HEK293T (cell line): Measurements from ENCODE around the gene TMCO4.

ENCODE experiments used
- ARNT ChIP-seq: fragments of 450-650 bp; IDR thresholded peaks from 2 replicates; pipeline ENCODE4 v1.6.1; 2017; ENCODE audit warnings: mild to moderate bottlenecking
- BHLHE40 ChIP-seq: fragments of 450-650 bp; IDR thresholded peaks from 2 replicates; pipeline ENCODE4 v1.6.1; 2016; ENCODE audit warnings: mild to moderate bottlenecking, moderate library complexity, borderline replicate concordance
- CTBP1 ChIP-seq: fragments of 450-650 bp; IDR thresholded peaks from 2 replicates; pipeline ENCODE4 v1.6.1; 2016; ENCODE audit warnings: borderline replicate concordance
- ELF4 ChIP-seq: fragments of 450-650 bp; IDR thresholded peaks from 2 replicates; pipeline ENCODE4 v1.6.1; 2017; ENCODE audit warnings: antibody characterized with exemption
- FOXA1 ChIP-seq: fragments of 450-650 bp; IDR thresholded peaks from 2 replicates; pipeline ENCODE4 v1.6.1; 2016; ENCODE audit warnings: mild to moderate bottlenecking
- FOXK2 ChIP-seq: fragments of 450-650 bp; IDR thresholded peaks from 2 replicates; pipeline ENCODE4 v1.6.1; 2016; ENCODE audit warnings: mild to moderate bottlenecking
- FOXM1 ChIP-seq: fragments of 450-650 bp; IDR thresholded peaks from 2 replicates; pipeline ENCODE4 v1.6.1; 2017; ENCODE audit warnings: mild to moderate bottlenecking, borderline replicate concordance
- HDGF ChIP-seq: fragments of 450-650 bp; IDR thresholded peaks from 2 replicates; pipeline ENCODE4 v1.6.1; 2017; ENCODE audit warnings: antibody characterized with exemption, borderline replicate concordance
- LEF1 ChIP-seq: fragments of 450-650 bp; IDR thresholded peaks from 2 replicates; pipeline ENCODE4 v1.6.1; 2017; ENCODE audit warnings: mild to moderate bottlenecking, borderline replicate concordance
- NFRKB ChIP-seq: fragments of 450-650 bp; IDR thresholded peaks from 2 replicates; pipeline ENCODE4 v1.6.1; 2016; ENCODE audit warnings: mild to moderate bottlenecking, moderate library complexity
- SP1 ChIP-seq: fragments of 450-650 bp; IDR thresholded peaks from 2 replicates; pipeline ENCODE4 v1.6.1; 2017
- SUZ12 ChIP-seq: fragments of 450-650 bp; IDR thresholded peaks from 2 replicates; pipeline ENCODE4 v1.6.1; 2016; ENCODE audit warnings: mild to moderate bottlenecking
- TARDBP ChIP-seq: fragments of 450-650 bp; IDR thresholded peaks from 2 replicates; pipeline ENCODE4 v1.6.1; 2016
- ZNF384 ChIP-seq: fragments of 450-650 bp; IDR thresholded peaks from 2 replicates; pipeline ENCODE4 v1.6.1; 2016

GRCh38 chr1:19785660-19786059 is 14.1 kb downstream of the TMCO4 start:
- no peak for TF ChIP-seq FOXM1
- no peak for TF ChIP-seq NFRKB
- TF ChIP-seq FOXA1 = no peak
- no peak for TF ChIP-seq TARDBP
- no peak for TF ChIP-seq ELF4
- TF ChIP-seq SP1 = no peak
- TF ChIP-seq HDGF = no peak
- no peak for TF ChIP-seq BHLHE40
- TF ChIP-seq CTBP1 = no peak
- TF ChIP-seq SUZ12 = no peak
- TF ChIP-seq ARNT = no peak
- TF ChIP-seq FOXK2 = no peak
- TF ChIP-seq LEF1 = no peak
- TF ChIP-seq ZNF384 = no peak
